Endothelial cell of umbilical vein (primary cell): ENCODE measurements around the gene USP16. TPM values are rescaled to one million over a fixed set of nuclear protein-coding genes. Genes with fewer than 3 reads are reported as not detected.

ENCODE experiments used
- BruUV-seq: library from RNA; stranded (reverse); fragments of 400-500 nt; replicated peaks from 2 replicates; lab custom pipeline; 2021; lab: Mats Ljungman, UMichigan
- CTCF ChIA-PET: fragments of 300-600, 350-600 bp; sonication (Branson Sonifier 250); formaldehyde crosslinking; loops from one replicate; lab custom pipeline; 2021; ENCODE audit warnings: antibody characterized with exemption, inconsistent platforms; lab: Charles Lee
- POLR2A ChIA-PET: fragments of 300-600, 350-600 bp; sonication (Branson Sonifier 250); formaldehyde crosslinking; loops from one replicate; lab custom pipeline; 2021; ENCODE audit warnings: antibody characterized with exemption, inconsistent platforms; lab: Charles Lee
- DNase-seq: peaks from one replicate; pipeline ENCODE4 v3.0.0-alpha.2; 2011; ENCODE audit warnings: low read depth, low spot score
- FAIRE-seq: peaks from 2 replicates; lab custom pipeline; 2011; peaks lifted over from hg19 to GRCh38; lab: Jason Lieb, UNC
- H2AFZ ChIP-seq: 2 replicates; pipeline ENCODE4 v1.6.0; 2012; ENCODE audit warnings: low read depth, low read length, control low read depth, inconsistent platforms
- H3K27ac ChIP-seq: 2 replicates; pipeline ENCODE4 v1.5.1; 2011; ENCODE audit warnings: low read depth, mild to moderate bottlenecking, control low read depth, low read length, moderate library complexity; ENCODE audit not compliant: insufficient read depth
- H3K27me3 ChIP-seq, 2 experiments: 2 replicates each; pipeline versions ENCODE4 v1.6.0 to v1.6.1; 2011; ENCODE audit warnings: low read length in 2 of 2, mixed read lengths in 1 of 2; ENCODE audit not compliant: control insufficient read depth in 2 of 2, insufficient read depth in 2 of 2
- H3K36me3 ChIP-seq, 2 experiments: 2 replicates in 1 of 2; 3 replicates in 1 of 2; pipeline ENCODE4 v1.5.1; 2011; ENCODE audit warnings: low read length in 2 of 2, mild to moderate bottlenecking in 1 of 2, moderate library complexity in 1 of 2; ENCODE audit not compliant: control insufficient read depth in 2 of 2, insufficient read depth in 2 of 2; ENCODE audit errors: extremely low read depth in 1 of 2
- H3K4me1 ChIP-seq: 3 replicates; pipeline ENCODE4 v1.5.1; 2011; ENCODE audit warnings: mild to moderate bottlenecking, low read length; ENCODE audit not compliant: control insufficient read depth, insufficient read depth; ENCODE audit errors: extremely low read depth
- H3K4me2 ChIP-seq: 2 replicates; pipeline ENCODE4 v1.6.1; 2011; ENCODE audit warnings: low read length, control low read depth, mixed read lengths; ENCODE audit not compliant: insufficient read depth
- H3K4me3 ChIP-seq, 3 experiments: fragments of 200-600 bp in 1 of 3; sonication (generic), shearing (Covaris generic) in 1 of 3; replicated peaks in 1 of 3; 2 replicates each; pipeline ENCODE4 v1.5.1; 2011 to 2016; ENCODE audit warnings: control low read depth in 3 of 3, low read length in 3 of 3, mild to moderate bottlenecking in 2 of 3, inconsistent platforms in 1 of 3, low read depth in 1 of 3, moderate library complexity in 1 of 3; ENCODE audit not compliant: insufficient read depth in 1 of 3
- H3K79me2 ChIP-seq: 2 replicates; pipeline ENCODE4 v1.6.0; 2012; ENCODE audit warnings: low read length, inconsistent platforms; ENCODE audit not compliant: control insufficient read depth, insufficient read depth
- H3K9ac ChIP-seq: replicated peaks from 2 replicates; pipeline ENCODE3; 2011; ENCODE audit warnings: low read length, control low read depth; ENCODE audit not compliant: insufficient read depth; ENCODE audit errors: extremely low read depth
- H3K9me1 ChIP-seq: replicated peaks from 3 replicates; pipeline ENCODE4 v1.6.0; 2011; ENCODE audit warnings: mild to moderate bottlenecking, low read length; ENCODE audit not compliant: control insufficient read depth, insufficient read depth; ENCODE audit errors: extremely low read depth
- H3K9me3 ChIP-seq: replicated peaks from 2 replicates; pipeline ENCODE4 v1.5.1; 2012; ENCODE audit warnings: low read length, inconsistent platforms; ENCODE audit not compliant: control insufficient read depth, insufficient read depth
- H4K20me1 ChIP-seq: replicated peaks from 2 replicates; pipeline ENCODE3; 2011; ENCODE audit warnings: mild to moderate bottlenecking, low read length; ENCODE audit not compliant: control insufficient read depth, insufficient read depth; ENCODE audit errors: extremely low read depth
- CTCF ChIP-seq, 2 donors: IDR thresholded peaks; 1 replicate in 1 of 2; 2 replicates in 1 of 2; pipeline ENCODE4 v1.5.1; 2011; ENCODE audit warnings: low read length in 2 of 2, mild to moderate bottlenecking in 2 of 2, moderate library complexity in 2 of 2, control low read depth in 1 of 2, inconsistent platforms in 1 of 2, low read depth in 1 of 2; ENCODE audit not compliant: insufficient read depth in 1 of 2; ENCODE audit errors: extremely low read depth in 1 of 2
- EZH2 ChIP-seq: IDR thresholded peaks from 2 replicates; pipeline ENCODE4 v1.6.1; 2012; ENCODE audit warnings: borderline replicate concordance, low read depth, mild to moderate bottlenecking, moderate library complexity, low read length, inconsistent platforms; ENCODE audit not compliant: severe bottlenecking
- GATA2 ChIP-seq: IDR thresholded peaks from 2 replicates; pipeline ENCODE4 v1.7.0; 2011; ENCODE audit warnings: low read depth, mild to moderate bottlenecking, moderate library complexity, mixed read lengths, low read length; ENCODE audit not compliant: insufficient read length, insufficient read depth
- JUN ChIP-seq: IDR thresholded peaks from 2 replicates; pipeline ENCODE4 v1.6.1; 2011; ENCODE audit warnings: borderline replicate concordance, low read depth; ENCODE audit not compliant: insufficient read length, insufficient read depth
- POLR2A ChIP-seq: IDR thresholded peaks from 2 replicates; pipeline ENCODE4 v1.6.1; 2012; ENCODE audit warnings: low read depth, mild to moderate bottlenecking, control low read depth, low read length
- dilution Hi-C: fragments of 300-500 bp; cut with MboI; formaldehyde crosslinking; loops from one replicate; pipeline ENCODE4 v1.15.0; 2019; ENCODE audit warnings: low sequenced_read_pairs; ENCODE audit not compliant: extremely low pct_ligation_motif_present
- intact Hi-C: fragments of 100-400 bp; cut with micrococcal nuclease; formaldehyde crosslinking; loops from one replicate; pipeline ENCODE4 v1.10.0; 2022
- polyA plus RNA-seq, 4 experiments: library from polyadenylated mRNA; depleted of rRNA in 3 of 4; stranded (reverse) in 3 of 4; unstranded in 1 of 4; fragments of >200 nt; gene quantifications; 2 replicates each; pipeline versions ENCODE4 v1.2.1 to v1.2.3, GENCODE V29; 2011 to 2012; ENCODE audit warnings: missing spikeins in 1 of 4
- total RNA-seq: library from RNA; stranded (reverse); gene quantifications from 2 replicates; pipeline ENCODE4 v1.2.3, GENCODE V29; 2021
- TF ChIP-seq, protein P1 (sequence below): IDR thresholded peaks from 2 replicates; pipeline ENCODE4 v1.6.1; 2011; ENCODE audit not compliant: insufficient read depth, insufficient read length

The USP16 gene
- total and polyA plus RNA-seq, 2 donors (not counting 3 experiments of a cell fraction or from before 2014, with no cell fraction given) = 5.9 to 31.3 TPM

DNA sequence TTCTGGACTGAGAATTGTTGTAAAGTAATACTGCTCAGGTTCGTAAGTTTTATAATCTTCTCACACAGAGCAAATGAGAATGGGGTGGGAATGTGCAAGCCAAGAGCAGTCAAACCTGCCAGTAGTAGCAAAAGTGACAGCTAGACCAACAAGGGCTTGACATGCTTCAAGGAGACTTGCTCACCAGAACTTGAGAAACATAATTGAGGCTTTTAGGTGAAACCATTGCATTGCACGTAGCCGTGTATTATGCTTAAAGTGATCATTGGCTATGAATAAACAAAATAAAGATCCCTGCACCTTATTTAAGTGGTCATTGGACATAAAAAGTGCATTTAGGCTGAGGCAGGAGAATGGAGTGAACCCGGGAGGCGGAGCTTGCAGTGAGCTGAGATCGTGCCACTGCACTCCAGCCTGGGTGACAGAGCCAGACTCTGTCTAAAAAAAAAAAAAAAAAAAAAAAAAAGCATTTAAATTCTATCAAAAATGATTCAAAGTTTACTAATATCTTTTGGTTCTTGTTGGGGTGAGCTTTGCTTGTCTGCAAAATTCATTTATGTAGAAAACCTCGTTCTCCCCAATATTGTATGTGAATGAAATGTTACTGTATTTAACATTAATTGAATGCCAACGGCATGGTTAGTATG is 60.8 kb downstream of the USP16 start:
- BruUV-seq = no TSS peak
- Histone ChIP-seq H3K9ac (no peak overlapping the region), H3K4me1 (peaks cover 4% of the 10 kb centered on the region), H2AFZ (no peak overlapping the region), H3K9me1 (no peaks in the 10 kb centered on the region), H3K9me3 (no peaks in the 10 kb centered on the region), H3K27me3 (no peaks in the 10 kb centered on the region), H4K20me1 (no peaks in the 10 kb centered on the region), H3K27ac (no peak overlapping the region), H3K4me3 (no peak overlapping the region), H3K79me2 (no peaks in the 10 kb centered on the region), H3K4me2 (no peak overlapping the region), H3K36me3 (peaks cover 0 to 2% of the 10 kb centered on the region in 2 experiments)
- intact Hi-C loops = no loop called here
- FAIRE-seq (no peak), DNase-seq (no peak)
- POLR2A ChIA-PET = no interaction called here
- CTCF ChIA-PET = interaction anchor here (1.0 to 8.9 kb wide), 2 partner anchors 80 to 287 kb away, joined by 3 to 134 read pairs; no protein-coding TSS in a partner anchor
- dilution Hi-C loops = no loop called here
- TF ChIP-seq JUN (no peak), POLR2A (no peak), EZH2 (no peak), GATA2 (no peak), CTCF (IDR thresholded peaks at IDR 0.05; ENCODE audit: extremely low read depth in 1 of 2, insufficient read depth in 1 of 2, low read depth in 1 of 2, low read length in 2 of 2) (no peak)
- TF ChIP-seq, protein P1, sequence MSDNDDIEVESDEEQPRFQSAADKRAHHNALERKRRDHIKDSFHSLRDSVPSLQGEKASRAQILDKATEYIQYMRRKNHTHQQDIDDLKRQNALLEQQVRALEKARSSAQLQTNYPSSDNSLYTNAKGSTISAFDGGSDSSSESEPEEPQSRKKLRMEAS = no peak
